Measurements from ENCODE around the gene CDK14.

CDK14 gene

DNA sequence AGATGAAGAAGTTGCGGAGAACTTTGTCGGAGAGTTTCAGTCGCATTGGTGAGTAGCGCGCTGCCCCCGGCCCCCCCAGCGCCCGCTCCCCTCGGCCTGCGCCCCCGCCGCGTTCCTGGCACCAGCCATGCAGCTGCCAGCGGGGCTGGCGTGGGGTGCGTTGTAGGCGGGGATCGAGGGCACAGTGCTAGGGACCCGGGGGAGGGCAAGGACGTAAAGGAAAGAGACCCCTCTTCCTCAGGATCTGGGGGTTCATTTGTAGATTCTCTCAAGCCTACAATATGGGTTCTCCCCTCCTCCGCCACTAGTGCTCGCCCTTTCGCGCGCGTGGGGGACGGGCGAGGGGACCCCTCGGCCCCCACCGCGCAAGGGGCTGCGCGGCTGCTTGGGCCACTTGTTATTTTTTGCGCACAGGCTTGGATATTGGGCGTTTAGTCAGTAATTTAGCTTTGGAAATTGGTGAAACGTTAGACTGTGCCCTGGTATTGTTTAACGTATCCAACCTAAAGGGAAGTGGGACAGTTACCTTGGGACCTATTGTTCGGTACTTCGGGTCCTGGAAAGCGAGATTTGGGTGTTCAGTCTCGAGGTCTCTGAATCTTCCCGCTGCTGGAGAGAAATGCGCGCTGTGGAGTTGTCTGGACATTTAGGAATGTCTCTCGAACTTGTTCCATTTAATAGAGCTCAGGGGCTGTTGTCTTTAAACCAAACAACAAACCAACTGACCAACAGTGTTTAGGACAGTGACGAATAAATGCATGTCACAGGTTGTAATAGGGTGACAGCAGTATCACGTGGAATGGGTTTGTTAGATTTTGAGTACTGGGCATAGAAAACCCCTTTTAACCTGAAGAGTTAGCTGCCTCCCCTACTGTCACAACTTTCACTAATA, 796 bp downstream of the CDK14 start:
- H3K9me3 ChIP-seq (ENCODE audit: control insufficient read depth, insufficient read depth, low read length): no peaks in the 10 kb centered on the region
- whole genome bisulfite sequencing (ENCODE audit: insufficient coverage, insufficient read length): no CpG with 5 or more reads among the region's 47 CpGs
- no peaks in the 10 kb centered on the region for H3K4me1 ChIP-seq (ENCODE audit: control insufficient read depth, insufficient read depth, low read length)
- H3K36me3 ChIP-seq (ENCODE audit: control insufficient read depth, insufficient read depth, low read length): no peaks in the 10 kb centered on the region
- no peak overlapping the region for H3K27ac ChIP-seq (ENCODE audit: low read length)
- H3K4me3 ChIP-seq (ENCODE audit: low read length): peak overlapping the region; percentile 93
- no peak for DNase-seq (ENCODE audit: low read depth, low spot score)
- no peaks in the 10 kb centered on the region for H3K27me3 ChIP-seq (ENCODE audit: control insufficient read depth, insufficient read depth, low read length)

- no peaks in the 10 kb centered on the region for H3K4me1 ChIP-seq (ENCODE audit: control insufficient read depth, insufficient read depth, low read length)
- WGBS (ENCODE audit: insufficient coverage, insufficient read length): no CpG with 5 or more reads among the region's 10 CpGs
- H3K27ac ChIP-seq (ENCODE audit: low read length): no peak overlapping the region
- H3K27me3 ChIP-seq (ENCODE audit: control insufficient read depth, insufficient read depth, low read length): no peaks in the 10 kb centered on the region
- DNase-seq (ENCODE audit: low read depth, low spot score): no peak
- no peaks in the 10 kb centered on the region for H3K9me3 ChIP-seq (ENCODE audit: control insufficient read depth, insufficient read depth, low read length)
- H3K36me3 ChIP-seq (ENCODE audit: control insufficient read depth, insufficient read depth, low read length): no peaks in the 10 kb centered on the region
- peak overlapping the region; percentile 93; the same call in 1 of the 2 replicates for H3K4me3 ChIP-seq (ENCODE audit: low read length)
Measured at GRCh38 chr7:90597563-90598253, 1.6 kb downstream of the CDK14 start.

- Histone ChIP-seq H3K36me3 (ENCODE audit: control insufficient read depth, insufficient read depth, low read length) (no peaks in the 10 kb centered on the region), H3K4me1 (ENCODE audit: control insufficient read depth, insufficient read depth, low read length) (no peaks in the 10 kb centered on the region), H3K27me3 (ENCODE audit: control insufficient read depth, insufficient read depth, low read length) (no peaks in the 10 kb centered on the region), H3K27ac (ENCODE audit: low read length) (no peak overlapping the region), H3K4me3 (ENCODE audit: low read length) (no peak overlapping the region), H3K9me3 (ENCODE audit: control insufficient read depth, insufficient read depth, low read length) (no peaks in the 10 kb centered on the region)
- DNase-seq (ENCODE audit: low read depth, low spot score): no peak
- no CpG with 5 or more reads among the region's 4 CpGs for WGBS (ENCODE audit: insufficient coverage, insufficient read length)
Measured at GRCh38 chr7:90599038-90599437, 2.9 kb downstream of the CDK14 start.

GRCh38 chr7:90599892-90600555, 3.9 kb downstream of the CDK14 start:
- DNase-seq (ENCODE audit: low read depth, low spot score): no peak
- Histone ChIP-seq H3K27me3 (ENCODE audit: control insufficient read depth, insufficient read depth, low read length) (no peaks in the 10 kb centered on the region), H3K4me1 (ENCODE audit: control insufficient read depth, insufficient read depth, low read length) (no peaks in the 10 kb centered on the region), H3K36me3 (ENCODE audit: control insufficient read depth, insufficient read depth, low read length) (no peaks in the 10 kb centered on the region), H3K27ac (ENCODE audit: low read length) (no peak overlapping the region), H3K4me3 (ENCODE audit: low read length) (no peak overlapping the region), H3K9me3 (ENCODE audit: control insufficient read depth, insufficient read depth, low read length) (no peaks in the 10 kb centered on the region)
- WGBS (ENCODE audit: insufficient coverage, insufficient read length): no CpG with 5 or more reads among the region's 4 CpGs

DNA sequence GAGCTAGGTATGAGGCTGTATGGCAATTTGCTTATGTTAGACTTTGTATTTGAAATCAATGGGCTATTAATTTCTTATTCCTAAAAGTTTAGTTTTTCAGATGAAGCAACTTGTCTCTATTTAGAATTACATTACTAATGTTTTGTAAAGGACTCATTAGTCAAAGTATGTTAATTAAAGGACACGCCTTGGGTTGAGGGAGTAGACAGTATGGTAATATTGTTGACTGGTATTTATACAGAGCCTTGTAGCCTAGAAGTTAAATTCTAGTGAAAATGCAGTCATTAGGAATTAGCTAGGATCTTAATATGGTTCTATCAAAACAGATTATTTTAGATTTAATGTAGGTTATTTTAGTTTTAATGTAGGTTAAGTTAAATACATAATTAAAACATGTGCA, 6.2 kb downstream of the CDK14 start:
- H3K4me1 ChIP-seq (ENCODE audit: control insufficient read depth, insufficient read depth, low read length): no peaks in the 10 kb centered on the region

DNA sequence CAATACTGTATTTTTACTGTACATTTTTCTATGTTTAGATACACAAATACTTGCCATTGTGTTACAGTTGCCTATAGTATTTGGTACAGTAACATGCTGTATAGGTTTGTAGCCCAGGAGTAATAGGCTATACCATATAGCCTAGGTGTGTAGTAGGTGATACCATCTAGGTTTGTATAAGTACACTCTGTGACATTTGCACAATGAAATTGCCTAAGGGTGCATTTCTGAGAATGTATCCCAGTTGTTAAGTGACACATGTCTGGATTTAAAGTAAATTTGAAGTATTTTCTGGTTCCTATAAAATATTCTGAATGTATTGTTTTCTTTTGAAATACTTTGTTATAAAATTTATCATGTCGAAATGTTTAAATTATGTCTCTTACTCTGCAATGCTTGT, 7.2 kb downstream of the CDK14 start:
- Histone ChIP-seq H3K4me1 (ENCODE audit: control insufficient read depth, insufficient read depth, low read length) (no peaks in the 10 kb centered on the region), H3K36me3 (ENCODE audit: control insufficient read depth, insufficient read depth, low read length) (no peaks in the 10 kb centered on the region), H3K9me3 (ENCODE audit: control insufficient read depth, insufficient read depth, low read length) (no peaks in the 10 kb centered on the region), H3K27me3 (ENCODE audit: control insufficient read depth, insufficient read depth, low read length) (no peaks in the 10 kb centered on the region), H3K27ac (ENCODE audit: low read length) (no peak overlapping the region), H3K4me3 (ENCODE audit: low read length) (no peak overlapping the region)
- DNase-seq (ENCODE audit: low read depth, low spot score): no peak
- no CpG with 5 or more reads among the region's 1 CpG for WGBS (ENCODE audit: insufficient coverage, insufficient read length)

More for the DNA sequence above, 6.2 kb downstream of the CDK14 start:
- H3K4me3 ChIP-seq (ENCODE audit: low read length): no peak overlapping the region
- H3K27me3 ChIP-seq (ENCODE audit: control insufficient read depth, insufficient read depth, low read length): no peaks in the 10 kb centered on the region
- no peaks in the 10 kb centered on the region for H3K9me3 ChIP-seq (ENCODE audit: control insufficient read depth, insufficient read depth, low read length)
- WGBS (ENCODE audit: insufficient coverage, insufficient read length): no CpG with 5 or more reads among the region's 1 CpG
- no peak overlapping the region for H3K27ac ChIP-seq (ENCODE audit: low read length)
- DNase-seq (ENCODE audit: low read depth, low spot score): no peak
- no peaks in the 10 kb centered on the region for H3K36me3 ChIP-seq (ENCODE audit: control insufficient read depth, insufficient read depth, low read length)

- Histone ChIP-seq H3K9me3 (ENCODE audit: control insufficient read depth, insufficient read depth, low read length) (no peaks in the 10 kb centered on the region), H3K27me3 (ENCODE audit: control insufficient read depth, insufficient read depth, low read length) (no peaks in the 10 kb centered on the region), H3K36me3 (ENCODE audit: control insufficient read depth, insufficient read depth, low read length) (no peaks in the 10 kb centered on the region), H3K4me1 (ENCODE audit: control insufficient read depth, insufficient read depth, low read length) (no peaks in the 10 kb centered on the region), H3K4me3 (ENCODE audit: low read length) (no peak overlapping the region), H3K27ac (ENCODE audit: low read length) (no peak overlapping the region)
- DNase-seq (ENCODE audit: low read depth, low spot score): no peak
- no CpG with 5 or more reads among the region's 5 CpGs for WGBS (ENCODE audit: insufficient coverage, insufficient read length)
Measured at GRCh38 chr7:90604383-90604782, 8.3 kb downstream of the CDK14 start.

GRCh38 chr7:90605055-90605454, 8.9 kb downstream of the CDK14 start:
- Histone ChIP-seq H3K27ac (ENCODE audit: low read length) (no peak overlapping the region), H3K9me3 (ENCODE audit: control insufficient read depth, insufficient read depth, low read length) (no peaks in the 10 kb centered on the region), H3K4me3 (ENCODE audit: low read length) (no peak overlapping the region), H3K4me1 (ENCODE audit: control insufficient read depth, insufficient read depth, low read length) (no peaks in the 10 kb centered on the region), H3K36me3 (ENCODE audit: control insufficient read depth, insufficient read depth, low read length) (no peaks in the 10 kb centered on the region), H3K27me3 (ENCODE audit: control insufficient read depth, insufficient read depth, low read length) (no peaks in the 10 kb centered on the region)
- WGBS (ENCODE audit: insufficient coverage, insufficient read length): no CpG with 5 or more reads among the region's 2 CpGs
- no peak for DNase-seq (ENCODE audit: low read depth, low spot score)

DNA sequence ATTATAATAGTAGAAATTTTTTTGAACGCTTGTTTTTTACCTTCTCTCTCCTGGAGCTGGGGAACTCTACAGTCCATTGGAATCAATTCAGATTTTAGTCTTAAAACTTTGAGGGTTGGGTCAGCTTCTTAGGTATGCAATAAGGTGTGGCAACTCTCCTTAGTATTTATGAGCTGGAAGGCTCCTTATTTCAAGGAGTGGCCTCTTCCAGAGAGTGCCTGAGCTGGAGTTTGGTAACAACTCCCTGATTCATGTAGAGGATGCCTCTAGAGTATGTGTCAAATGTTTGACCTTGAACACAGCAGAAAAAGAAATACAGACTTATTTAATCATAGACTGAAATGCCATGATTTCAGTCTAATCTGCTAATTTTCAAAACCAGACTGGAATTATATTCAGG, 11.1 kb downstream of the CDK14 start:
- WGBS (ENCODE audit: insufficient coverage, insufficient read length): no CpG with 5 or more reads among the region's 1 CpG
- H3K27ac ChIP-seq (ENCODE audit: low read length): no peak overlapping the region
- no peaks in the 10 kb centered on the region for H3K36me3 ChIP-seq (ENCODE audit: control insufficient read depth, insufficient read depth, low read length)
- no peaks in the 10 kb centered on the region for H3K27me3 ChIP-seq (ENCODE audit: control insufficient read depth, insufficient read depth, low read length)
- DNase-seq (ENCODE audit: low read depth, low spot score): no peak
- H3K4me1 ChIP-seq (ENCODE audit: control insufficient read depth, insufficient read depth, low read length): no peaks in the 10 kb centered on the region
- H3K4me3 ChIP-seq (ENCODE audit: low read length): no peak overlapping the region
- no peaks in the 10 kb centered on the region for H3K9me3 ChIP-seq (ENCODE audit: control insufficient read depth, insufficient read depth, low read length)

- Histone ChIP-seq H3K4me3 (ENCODE audit: low read length) (no peak overlapping the region), H3K4me1 (ENCODE audit: control insufficient read depth, insufficient read depth, low read length) (no peaks in the 10 kb centered on the region), H3K27ac (ENCODE audit: low read length) (no peak overlapping the region), H3K27me3 (ENCODE audit: control insufficient read depth, insufficient read depth, low read length) (no peaks in the 10 kb centered on the region), H3K9me3 (ENCODE audit: control insufficient read depth, insufficient read depth, low read length) (no peaks in the 10 kb centered on the region), H3K36me3 (ENCODE audit: control insufficient read depth, insufficient read depth, low read length) (no peaks in the 10 kb centered on the region)
- no peak for DNase-seq (ENCODE audit: low read depth, low spot score)
- WGBS (ENCODE audit: insufficient coverage, insufficient read length): no CpG with 5 or more reads among the region's 4 CpGs
Measured at GRCh38 chr7:90610105-90610504, 14.0 kb downstream of the CDK14 start.

All from iPS DF 6.9 (cell line).